Astrocyte (in vitro differentiated cells and primary cell): ENCODE results near the gene PCGF3. TPM values are rescaled to one million over a fixed set of nuclear protein-coding genes. Genes with fewer than 3 reads are reported as not detected.

Experiments
- DNase-seq: peaks from one replicate; pipeline ENCODE4 v3.0.0-alpha.2; 2010; ENCODE audit warnings: low read depth
- FAIRE-seq: peaks from 2 replicates; lab custom pipeline; 2011; peaks lifted over from hg19 to GRCh38; lab: Jason Lieb, UNC
- H2AFZ ChIP-seq: 2 replicates; pipeline ENCODE4 v1.6.0; 2012; ENCODE audit warnings: low read depth, low read length, inconsistent platforms
- H3K27ac ChIP-seq: 2 replicates; pipeline ENCODE4 v1.5.1; 2011; ENCODE audit warnings: low read depth, low read length, inconsistent platforms
- H3K27me3 ChIP-seq: 2 replicates; pipeline ENCODE4 v1.6.0; 2011; ENCODE audit warnings: low read length, inconsistent platforms; ENCODE audit not compliant: insufficient read depth
- H3K36me3 ChIP-seq: 2 replicates; pipeline ENCODE4 v1.5.1; 2011; ENCODE audit warnings: low read length, inconsistent platforms; ENCODE audit not compliant: insufficient read depth
- H3K4me1 ChIP-seq: 2 replicates; pipeline ENCODE4 v1.5.1; 2011; ENCODE audit warnings: low read length, inconsistent platforms; ENCODE audit not compliant: insufficient read depth
- H3K4me2 ChIP-seq: 2 replicates; pipeline ENCODE4 v1.6.0; 2012; ENCODE audit warnings: low read length, inconsistent platforms
- H3K4me3 ChIP-seq: 2 replicates; pipeline ENCODE4 v1.5.1; 2011; ENCODE audit warnings: low read depth, mild to moderate bottlenecking, low read length, inconsistent platforms; ENCODE audit not compliant: insufficient read depth
- H3K79me2 ChIP-seq: 2 replicates; pipeline ENCODE4 v1.6.0; 2012; ENCODE audit warnings: mild to moderate bottlenecking, low read length, inconsistent platforms; ENCODE audit not compliant: insufficient read depth
- H3K9ac ChIP-seq: 2 replicates; pipeline ENCODE4 v1.6.0; 2012; ENCODE audit warnings: mild to moderate bottlenecking, low read length, inconsistent platforms
- H3K9me3 ChIP-seq: 2 replicates; pipeline ENCODE4 v1.5.1; 2012; ENCODE audit warnings: low read depth, mild to moderate bottlenecking, low read length, inconsistent platforms; ENCODE audit not compliant: insufficient read depth
- H4K20me1 ChIP-seq: 2 replicates; pipeline ENCODE4 v1.6.0; 2012; ENCODE audit warnings: low read length, inconsistent platforms; ENCODE audit not compliant: insufficient read depth
- H3K27ac Mint-ChIP-seq: one replicate; pipeline ENCODE4 v1.8.0; 2021; ENCODE audit warnings: mild to moderate bottlenecking, mixed read lengths; ENCODE audit not compliant: unreplicated experiment
- H3K27me3 Mint-ChIP-seq: one replicate; pipeline ENCODE4 v1.8.0; 2021; ENCODE audit warnings: low read depth, mixed read lengths; ENCODE audit not compliant: unreplicated experiment
- H3K36me3 Mint-ChIP-seq: one replicate; pipeline ENCODE4 v1.8.0; 2021; ENCODE audit warnings: low read depth, mixed read lengths; ENCODE audit not compliant: unreplicated experiment
- H3K4me1 Mint-ChIP-seq: one replicate; pipeline ENCODE4 v1.8.0; 2021; ENCODE audit warnings: low read depth, mixed read lengths; ENCODE audit not compliant: unreplicated experiment
- H3K4me3 Mint-ChIP-seq: one replicate; pipeline ENCODE4 v1.8.0; 2021; ENCODE audit warnings: mild to moderate bottlenecking, moderate library complexity, mixed read lengths; ENCODE audit not compliant: unreplicated experiment
- H3K9me3 Mint-ChIP-seq: one replicate; pipeline ENCODE4 v1.8.0; 2021; ENCODE audit warnings: mild to moderate bottlenecking, mixed read lengths; ENCODE audit not compliant: unreplicated experiment
- CTCF ChIP-seq: IDR thresholded peaks from 2 replicates; pipeline ENCODE4 v1.5.1; 2011; ENCODE audit warnings: low read depth, mild to moderate bottlenecking, inconsistent platforms, low read length, moderate library complexity; ENCODE audit not compliant: insufficient read depth
- EZH2 ChIP-seq: IDR thresholded peaks from 2 replicates; pipeline ENCODE4 v1.6.1; 2012; ENCODE audit warnings: mild to moderate bottlenecking, low read length, inconsistent platforms; ENCODE audit not compliant: insufficient read depth
- total RNA-seq: library from RNA; stranded (reverse); gene quantifications from 2 replicates; pipeline ENCODE4 v1.2.1, GENCODE V29; 2021

Gene PCGF3
- total RNA-seq, 1 donor from 2014 or later, result 65.7 TPM

- TF ChIP-seq EZH2 (no peak), CTCF (no peak)
- Mint-ChIP-seq H3K9me3 (peaks cover 2% of the 10 kb centered on the region), H3K36me3 (peaks cover 8% of the 10 kb centered on the region), H3K27ac (no peak overlapping the region), H3K27me3 (peaks cover 5% of the 10 kb centered on the region), H3K4me1 (peaks cover 2% of the 10 kb centered on the region), H3K4me3 (no peak overlapping the region)
- H3K36me3 ChIP-seq, result no peaks in the 10 kb centered on the region
- H3K4me1 ChIP-seq, result peaks cover 7% of the 10 kb centered on the region
- H3K27me3 ChIP-seq, result no peaks in the 10 kb centered on the region
- no peaks in the 10 kb centered on the region for H3K9me3 ChIP-seq
- no peak overlapping the region for H3K9ac ChIP-seq
- no peaks in the 10 kb centered on the region for H4K20me1 ChIP-seq
- H3K4me3 ChIP-seq, result no peak overlapping the region
- no peak overlapping the region for H2AFZ ChIP-seq
- no peak for DNase-seq
- peaks cover under 1% of the 10 kb centered on the region for H3K79me2 ChIP-seq
- H3K4me2 ChIP-seq, result no peak overlapping the region
- FAIRE-seq, result no peak
- H3K27ac ChIP-seq, result no peak overlapping the region
Observed at GRCh38 chr4:700587-701264, 4.9 kb upstream of the PCGF3 start.

- H3K9me3 Mint-ChIP-seq, result peaks cover 2% of the 10 kb centered on the region
- Histone ChIP-seq H3K79me2 (peaks cover 17% of the 10 kb centered on the region), H2AFZ (no peak overlapping the region), H3K9me3 (no peaks in the 10 kb centered on the region), H3K36me3 (no peaks in the 10 kb centered on the region), H3K4me1 (peaks cover 11% of the 10 kb centered on the region), H3K4me3 (no peak overlapping the region), H4K20me1 (peaks cover 6% of the 10 kb centered on the region), H3K9ac (no peak overlapping the region), H3K4me2 (no peak overlapping the region), H3K27me3 (no peaks in the 10 kb centered on the region), H3K27ac (no peak overlapping the region)
- FAIRE-seq, result no peak
- H3K36me3 Mint-ChIP-seq, result peaks cover 8% of the 10 kb centered on the region
- H3K4me3 Mint-ChIP-seq, result no peak overlapping the region
- peaks cover 5% of the 10 kb centered on the region for H3K27me3 Mint-ChIP-seq
- peaks cover 2% of the 10 kb centered on the region for H3K4me1 Mint-ChIP-seq
- H3K27ac Mint-ChIP-seq, result no peak overlapping the region
- no peak for DNase-seq
- TF ChIP-seq CTCF (no peak), EZH2 (no peak)
Observed at GRCh38 chr4:702618-703048, 3.0 kb upstream of the PCGF3 start.
